RWPE2 (cell line): ENCODE measurements around the gene CCL7.
A peak's percentile ranks its signal among the peaks of the same experiment; 100 is the strongest.

ENCODE experiments used
- ATAC-seq: fragments of 200-7000 bp; cut with Tn5 transposase; 3 replicates; pipeline ENCODE4 v1.9.1; 2021; ENCODE audit warnings: low read depth
- DNase-seq: peaks from one replicate; pipeline ENCODE4 v3.0.0-alpha.2; 2020; ENCODE audit warnings: low spot score
- H3K27ac ChIP-seq: fragments of 450-650 bp; 2 replicates; pipeline ENCODE4 v1.5.1; 2017; ENCODE audit warnings: mild to moderate bottlenecking; ENCODE audit not compliant: poor library complexity, severe bottlenecking
- H3K27me3 ChIP-seq: fragments of 250-450 bp; sonication (Bioruptor Pico); 2 replicates; pipeline ENCODE4 v1.5.1; 2021; ENCODE audit warnings: mild to moderate bottlenecking, moderate library complexity; ENCODE audit not compliant: insufficient read depth, poor library complexity, severe bottlenecking
- H3K36me3 ChIP-seq: fragments of 250-450 bp; sonication (Bioruptor Pico); 2 replicates; pipeline ENCODE4 v1.5.1; 2020; ENCODE audit warnings: low read depth, mild to moderate bottlenecking, moderate library complexity
- H3K4me1 ChIP-seq: fragments of 250-450 bp; sonication (Bioruptor Pico); 2 replicates; pipeline ENCODE4 v1.5.1; 2021; ENCODE audit warnings: mild to moderate bottlenecking, moderate library complexity; ENCODE audit not compliant: insufficient read depth, poor library complexity, severe bottlenecking
- H3K4me3 ChIP-seq: fragments of 250-450 bp; sonication (Bioruptor Pico); 2 replicates; pipeline ENCODE4 v1.5.1; 2021; ENCODE audit warnings: mild to moderate bottlenecking, moderate library complexity; ENCODE audit not compliant: severe bottlenecking
- H3K9me3 ChIP-seq: fragments of 250-450 bp; sonication (Bioruptor Pico); 2 replicates; pipeline ENCODE4 v1.5.1; 2021; ENCODE audit warnings: mild to moderate bottlenecking, moderate library complexity; ENCODE audit not compliant: severe bottlenecking
- TF ChIP-seq, protein P1 (sequence below): fragments of 450-650 bp; IDR thresholded peaks from one replicate; pipeline ENCODE4 v1.5.1; 2017; ENCODE audit warnings: mild to moderate bottlenecking, moderate library complexity; ENCODE audit not compliant: poor library complexity, severe bottlenecking

The CCL7 gene

DNA sequence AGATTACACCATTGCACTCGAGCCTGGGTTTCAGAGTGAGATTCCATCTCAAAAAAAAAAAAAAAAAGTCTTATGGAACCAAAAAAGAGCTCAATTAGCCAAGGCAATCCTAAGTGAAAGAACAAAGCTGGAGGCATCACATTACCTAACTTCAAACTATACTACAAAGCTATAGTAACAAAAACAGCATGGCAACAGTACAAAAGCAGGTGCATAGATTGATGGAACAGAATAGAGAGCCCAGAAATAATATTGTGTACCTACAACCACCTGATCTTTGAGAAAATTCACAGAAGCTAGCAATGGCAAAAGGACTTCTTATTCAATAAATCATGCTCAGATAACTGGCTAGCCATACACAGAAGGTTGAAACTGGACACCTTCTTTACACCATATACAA lies 39.7 kb upstream of the CCL7 start:
- Histone ChIP-seq H3K36me3 (no peaks in the 10 kb centered on the region), H3K4me3 (no peak overlapping the region), H3K27me3 (no peaks in the 10 kb centered on the region), H3K4me1 (no peaks in the 10 kb centered on the region), H3K9me3 (no peaks in the 10 kb centered on the region), H3K27ac (no peak overlapping the region)
- DNase-seq (no peak), ATAC-seq (no peak)
- TF ChIP-seq, protein P1, sequence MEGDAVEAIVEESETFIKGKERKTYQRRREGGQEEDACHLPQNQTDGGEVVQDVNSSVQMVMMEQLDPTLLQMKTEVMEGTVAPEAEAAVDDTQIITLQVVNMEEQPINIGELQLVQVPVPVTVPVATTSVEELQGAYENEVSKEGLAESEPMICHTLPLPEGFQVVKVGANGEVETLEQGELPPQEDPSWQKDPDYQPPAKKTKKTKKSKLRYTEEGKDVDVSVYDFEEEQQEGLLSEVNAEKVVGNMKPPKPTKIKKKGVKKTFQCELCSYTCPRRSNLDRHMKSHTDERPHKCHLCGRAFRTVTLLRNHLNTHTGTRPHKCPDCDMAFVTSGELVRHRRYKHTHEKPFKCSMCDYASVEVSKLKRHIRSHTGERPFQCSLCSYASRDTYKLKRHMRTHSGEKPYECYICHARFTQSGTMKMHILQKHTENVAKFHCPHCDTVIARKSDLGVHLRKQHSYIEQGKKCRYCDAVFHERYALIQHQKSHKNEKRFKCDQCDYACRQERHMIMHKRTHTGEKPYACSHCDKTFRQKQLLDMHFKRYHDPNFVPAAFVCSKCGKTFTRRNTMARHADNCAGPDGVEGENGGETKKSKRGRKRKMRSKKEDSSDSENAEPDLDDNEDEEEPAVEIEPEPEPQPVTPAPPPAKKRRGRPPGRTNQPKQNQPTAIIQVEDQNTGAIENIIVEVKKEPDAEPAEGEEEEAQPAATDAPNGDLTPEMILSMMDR, result no peak

DNA sequence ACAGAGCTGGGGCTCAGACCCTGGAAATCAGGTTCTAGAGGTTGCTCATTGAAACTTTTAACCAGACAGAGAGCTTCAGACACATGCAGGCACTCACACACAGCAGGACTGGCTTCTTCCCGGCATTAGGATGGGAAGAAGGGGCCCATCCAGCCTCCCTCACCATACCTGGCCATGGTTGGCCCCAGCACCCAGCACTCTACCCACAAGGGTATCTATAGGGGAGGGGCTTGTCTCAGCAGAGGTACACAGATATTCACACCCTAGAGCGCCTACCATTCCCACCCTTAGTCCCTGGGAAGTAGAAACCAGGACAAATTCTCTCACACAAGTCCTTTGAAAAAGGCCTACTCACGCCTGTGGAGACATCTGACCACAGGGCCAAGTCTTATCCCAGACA lies 35.4 kb upstream of the CCL7 start:
- H3K27me3 ChIP-seq, result no peaks in the 10 kb centered on the region
- DNase-seq (no peak), ATAC-seq (no peak)
- TF ChIP-seq, protein P1, result no peak
- H3K4me1 ChIP-seq, result no peaks in the 10 kb centered on the region
- no peak overlapping the region for H3K27ac ChIP-seq
- H3K4me3 ChIP-seq, result no peak overlapping the region
- H3K9me3 ChIP-seq, result no peaks in the 10 kb centered on the region
- H3K36me3 ChIP-seq, result no peaks in the 10 kb centered on the region

DNA sequence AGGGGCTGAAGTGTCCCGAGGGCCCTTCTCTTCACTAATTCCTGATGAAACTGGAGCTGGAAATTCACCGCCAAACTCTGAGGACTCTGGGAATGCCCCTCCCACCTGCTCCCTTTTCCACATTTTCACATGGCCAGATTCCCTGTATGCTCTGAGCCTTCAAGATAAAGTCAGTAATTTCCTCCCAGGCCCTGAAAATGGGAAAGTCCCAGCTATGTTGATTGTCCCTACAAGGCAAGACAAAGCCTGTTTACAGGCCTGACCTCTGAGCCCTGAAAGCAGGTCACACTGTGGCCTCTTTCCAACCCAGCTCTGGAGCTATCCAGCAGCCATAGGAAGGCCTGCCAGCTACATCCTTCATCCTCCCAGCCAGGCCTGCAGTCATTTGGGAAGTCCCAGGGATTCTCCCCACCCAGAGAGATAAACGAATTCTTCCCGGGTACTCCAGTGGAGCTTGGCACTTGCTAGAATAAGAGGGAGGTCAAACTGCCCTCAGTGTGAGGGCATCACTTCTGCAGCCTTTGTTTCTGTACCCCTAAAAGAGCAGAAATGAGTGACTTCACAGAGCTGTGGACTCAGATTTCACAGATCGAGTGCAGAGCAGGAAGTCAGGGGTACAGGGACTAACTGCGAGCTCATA lies 34.5 kb upstream of the CCL7 start:
- no peak overlapping the region for H3K27ac ChIP-seq
- H3K4me1 ChIP-seq, result no peaks in the 10 kb centered on the region
- H3K4me3 ChIP-seq, result no peak overlapping the region
- H3K36me3 ChIP-seq, result no peaks in the 10 kb centered on the region
- H3K27me3 ChIP-seq, result no peaks in the 10 kb centered on the region
- H3K9me3 ChIP-seq, result no peaks in the 10 kb centered on the region
- 0 out of 3 replicates have a peak, but pooled peaks have one; percentile 12 for ATAC-seq
- DNase-seq, result no peak
- TF ChIP-seq, protein P1, result no peak

DNA sequence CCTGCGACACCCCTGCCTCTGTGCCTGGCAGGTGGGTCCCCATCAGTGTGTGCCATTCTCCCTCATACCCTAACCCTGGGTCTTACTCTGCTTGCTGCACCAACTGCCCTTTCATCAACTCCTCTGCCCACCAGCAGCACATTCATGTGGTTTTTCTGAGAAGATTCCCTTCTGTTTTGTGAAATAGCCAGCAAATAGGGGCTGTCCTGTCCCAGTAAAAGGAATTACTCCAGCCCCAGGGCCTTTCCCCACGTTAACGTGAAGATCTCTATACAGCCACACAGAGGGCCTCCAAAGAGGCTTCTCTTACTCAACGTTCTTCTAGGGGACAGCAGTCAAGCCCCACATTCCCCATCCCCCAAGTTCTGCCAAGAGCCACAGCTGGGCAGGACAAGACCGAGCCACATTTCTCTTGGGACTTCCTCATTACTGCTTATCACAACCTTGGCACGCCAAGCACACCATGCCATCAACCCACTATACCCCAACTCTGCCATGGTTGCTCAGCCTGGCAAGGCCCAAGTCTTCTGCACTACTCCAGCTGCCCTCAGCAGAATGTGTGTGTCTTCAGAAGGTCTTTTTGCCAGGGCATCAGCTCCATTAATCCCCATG lies 33.6 kb upstream of the CCL7 start:
- TF ChIP-seq, protein P1, result no peak
- DNase-seq (no peak), ATAC-seq (no peak)
- Histone ChIP-seq H3K27ac (no peak overlapping the region), H3K9me3 (no peaks in the 10 kb centered on the region), H3K4me3 (no peak overlapping the region), H3K4me1 (no peaks in the 10 kb centered on the region), H3K36me3 (no peaks in the 10 kb centered on the region), H3K27me3 (no peaks in the 10 kb centered on the region)

DNA sequence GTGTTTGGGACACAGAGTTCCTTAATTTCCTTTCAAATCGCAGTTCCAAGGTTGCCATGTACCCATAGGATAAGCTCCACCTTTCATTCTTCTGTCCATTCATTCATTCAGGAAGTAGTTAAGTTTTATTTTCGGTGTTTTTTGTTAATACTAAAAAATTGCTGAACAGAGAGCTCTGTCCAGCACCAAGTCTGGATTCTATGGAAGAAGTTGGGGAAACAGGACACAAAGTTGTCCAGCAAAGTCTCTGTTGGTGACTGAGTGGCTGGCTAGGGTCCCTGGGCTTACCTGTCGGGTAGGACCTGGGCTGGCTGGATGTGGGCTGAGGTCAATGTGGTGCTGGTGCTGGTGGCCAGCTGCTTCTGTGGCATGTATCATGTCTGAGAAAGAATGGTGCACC lies 32.6 kb upstream of the CCL7 start:
- no peak overlapping the region for H3K27ac ChIP-seq
- DNase-seq (no peak), ATAC-seq (no peak)
- TF ChIP-seq, protein P1, result no peak
- H3K9me3 ChIP-seq, result no peaks in the 10 kb centered on the region
- H3K27me3 ChIP-seq, result no peaks in the 10 kb centered on the region
- H3K4me3 ChIP-seq, result no peak overlapping the region
- no peaks in the 10 kb centered on the region for H3K4me1 ChIP-seq
- no peaks in the 10 kb centered on the region for H3K36me3 ChIP-seq
